ENCODE measurements around the gene ATP8A2.

DNA sequence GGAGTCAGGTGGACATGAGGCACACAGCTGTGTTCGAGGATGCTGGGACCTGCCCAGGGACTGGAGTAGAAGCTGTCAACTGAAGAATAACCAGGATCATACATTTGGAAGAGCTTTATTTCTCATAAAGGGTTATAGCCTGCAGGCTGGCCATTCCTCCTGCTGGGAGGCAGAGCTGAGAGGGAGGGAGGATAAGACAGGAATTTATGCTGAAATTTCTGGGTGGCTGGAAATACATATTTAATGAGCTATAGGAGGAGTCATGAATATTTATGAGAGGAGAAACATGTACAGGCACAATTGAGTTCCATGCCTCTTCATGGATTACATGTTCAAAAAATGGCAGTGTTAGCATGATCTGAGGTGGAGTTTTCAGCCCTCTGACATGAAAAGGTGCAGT lies 528.2 kb downstream of the ATP8A2 start:
- TF ChIP-seq, protein P1, sequence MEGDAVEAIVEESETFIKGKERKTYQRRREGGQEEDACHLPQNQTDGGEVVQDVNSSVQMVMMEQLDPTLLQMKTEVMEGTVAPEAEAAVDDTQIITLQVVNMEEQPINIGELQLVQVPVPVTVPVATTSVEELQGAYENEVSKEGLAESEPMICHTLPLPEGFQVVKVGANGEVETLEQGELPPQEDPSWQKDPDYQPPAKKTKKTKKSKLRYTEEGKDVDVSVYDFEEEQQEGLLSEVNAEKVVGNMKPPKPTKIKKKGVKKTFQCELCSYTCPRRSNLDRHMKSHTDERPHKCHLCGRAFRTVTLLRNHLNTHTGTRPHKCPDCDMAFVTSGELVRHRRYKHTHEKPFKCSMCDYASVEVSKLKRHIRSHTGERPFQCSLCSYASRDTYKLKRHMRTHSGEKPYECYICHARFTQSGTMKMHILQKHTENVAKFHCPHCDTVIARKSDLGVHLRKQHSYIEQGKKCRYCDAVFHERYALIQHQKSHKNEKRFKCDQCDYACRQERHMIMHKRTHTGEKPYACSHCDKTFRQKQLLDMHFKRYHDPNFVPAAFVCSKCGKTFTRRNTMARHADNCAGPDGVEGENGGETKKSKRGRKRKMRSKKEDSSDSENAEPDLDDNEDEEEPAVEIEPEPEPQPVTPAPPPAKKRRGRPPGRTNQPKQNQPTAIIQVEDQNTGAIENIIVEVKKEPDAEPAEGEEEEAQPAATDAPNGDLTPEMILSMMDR (IDR thresholded peaks at IDR 0.05), result no peak
- no peak for TF ChIP-seq POLR2A (IDR thresholded peaks at IDR 0.05)
